OCI-LY3 (cell line): ENCODE results near the gene SHLD2.

Source experiments
- CTCF ChIP-seq: fragments of 200-600, 300-600 bp; sonication (generic); IDR thresholded peaks from 2 replicates; pipeline ENCODE4 v1.5.1; 2014; ENCODE audit warnings: antibody characterized with exemption, low read length, low read depth
- EZH2phosphoT487 ChIP-seq: fragments of 200-600 bp; shearing (Covaris generic); IDR thresholded peaks from 2 replicates; pipeline ENCODE4 v1.6.1; 2018; ENCODE audit warnings: antibody characterized with exemption, mixed run types, low read depth

- TF ChIP-seq CTCF (no peak), EZH2phosphoT487 (no peak)
Observed at GRCh38 chr10:87072449-87072848, 22.6 kb upstream of the SHLD2 start.
